OCI-LY7 (cell line): Measurements from ENCODE around the gene FCGBP.

ENCODE experiments used
- CTCF ChIP-seq: fragments of 200-600 bp; sonication (generic); conservative IDR thresholded peaks from 2 replicates; pipeline ENCODE4 v1.5.1; 2014; ENCODE audit warnings: mild to moderate bottlenecking, antibody characterized with exemption, low read length, moderate library complexity, mixed read lengths
- EZH2phosphoT487 ChIP-seq: fragments of 200-600 bp; sonication (generic); IDR thresholded peaks from 2 replicates; pipeline ENCODE4 v1.6.1; 2018; ENCODE audit warnings: low read depth, borderline replicate concordance, mild to moderate bottlenecking, mixed run types, antibody characterized with exemption, low read length, moderate library complexity, mixed read lengths

GRCh38 chr19:39928357-39928725 is 6.1 kb downstream of the FCGBP start:
- TF ChIP-seq CTCF = no peak
- TF ChIP-seq EZH2phosphoT487 = no peak
